Stomach (tissue), 9 donors: Measurements from ENCODE around the gene SNRPB2. TPM values are rescaled to one million over a fixed set of nuclear protein-coding genes. Genes with fewer than 3 reads are reported as not detected.

Experiments
- DNase-seq, 2 donors: peaks; one replicate each; pipeline versions ENCODE4 v3.0.0 to v3.0.0-alpha.2; 2013 to 2019
- H3K27ac ChIP-seq, 5 donors: fragments of 200-600 bp in 4 of 5; sonication (generic) in 4 of 5; one replicate each; pipeline ENCODE4 v1.5.1; 2013 to 2019; ENCODE audit warnings: mild to moderate bottlenecking in 1 of 5, moderate library complexity in 1 of 5
- H3K27me3 ChIP-seq, 3 donors: fragments of 200-600 bp; sonication (generic); one replicate each; pipeline ENCODE4 v1.5.1; 2017 to 2019; ENCODE audit warnings: mixed run types in 1 of 3
- H3K36me3 ChIP-seq, 4 donors: fragments of 200-600 bp; sonication (generic); 1 replicate in 3 of 4; 2 replicates in 1 of 4; pipeline ENCODE4 v1.5.1; 2016 to 2019
- H3K4me1 ChIP-seq, 4 donors: fragments of 200-600 bp; sonication (generic); one replicate each; pipeline ENCODE4 v1.5.1; 2016 to 2019
- H3K4me3 ChIP-seq, 4 donors: fragments of 200-600 bp; sonication (generic) in 3 of 4; one replicate each; pipeline ENCODE4 v1.5.1; 2016 to 2019; ENCODE audit warnings: mild to moderate bottlenecking in 1 of 4
- H3K9me3 ChIP-seq, 4 donors: fragments of 200-600 bp; sonication (generic); one replicate each; pipeline ENCODE4 v1.5.1; 2016 to 2019
- CTCF ChIP-seq, 7 experiments: fragments of 450-650 bp in 4 of 7; fragments of 200-600 bp in 3 of 7; sonication (generic) in 3 of 7; IDR thresholded peaks; one replicate each; pipeline ENCODE4 v1.5.1; 2016 to 2019; ENCODE audit warnings: antibody characterized with exemption in 7 of 7, control low read depth in 2 of 7, mild to moderate bottlenecking in 1 of 7
- EP300 ChIP-seq: sonication (generic); formaldehyde crosslinking; IDR thresholded peaks from one replicate; pipeline ENCODE4 v1.6.1; 2017; ENCODE audit warnings: antibody characterized with exemption
- POLR2A ChIP-seq, 4 donors: fragments of 450-650 bp; IDR thresholded peaks; one replicate each; pipeline ENCODE4 v1.6.1; 2016; ENCODE audit warnings: antibody characterized with exemption in 4 of 4, control low read depth in 2 of 4, mild to moderate bottlenecking in 1 of 4, moderate library complexity in 1 of 4
- POLR2AphosphoS5 ChIP-seq, 3 donors: sonication (generic); formaldehyde crosslinking; IDR thresholded peaks; one replicate each; pipeline ENCODE4 v1.6.1; 2016; ENCODE audit warnings: antibody characterized with exemption in 3 of 3
- WGBS, 5 donors: extraction: QIAGEN DNeasy Blood & Tissue Kit in 3 of 5; methylation state at CpG; one replicate each; pipeline versions ENCODE4 v1.1.5 to v1.1.7; 2013 to 2018; 5-methylcytosine and 5-hydroxymethylcytosine counted together
- intact Hi-C: fragments of 100-400 bp; cut with DNase I; formaldehyde crosslinking; loops from one replicate; pipeline ENCODE4 v1.15.1; 2023; ENCODE audit warnings: low total_unique reads
- polyA plus RNA-seq, 3 donors: library from polyadenylated mRNA; stranded (reverse); fragments of 200-250 nt; gene quantifications; one replicate each; pipeline ENCODE4 v1.2.3, GENCODE V29; 2013
- small RNA-seq, 4 donors: library from RNA; depleted of rRNA; stranded (forward); fragments of <200 nt; gene quantifications; one replicate each; pipeline ENCODE3, GENCODE V24; 2016
- total RNA-seq, 5 donors: library from RNA; depleted of rRNA; stranded (reverse); fragments of >200 nt; gene quantifications; one replicate each; pipeline versions ENCODE4 v1.1.0 to v1.2.3, GENCODE V29; 2014 to 2016
- donor health status: healthy with polysubstance abuse.
- donor health status: Bipolar disorder and iron deficiency.
- donor health status: healthy.

The SNRPB2 gene
- total and polyA plus RNA-seq, 8 donors = 2.6 to 67.4 (median 44.4) TPM; not detected in 1

- intact Hi-C loops = no loop called here
- 97 to 100% (median 100%) methylated on average over 1 of the region's 1 CpG for WGBS, 5 donors
- no peak for TF ChIP-seq CTCF (IDR thresholded peaks at IDR 0.05)
- TF ChIP-seq EP300 = no peak
- TF ChIP-seq POLR2AphosphoS5 (IDR thresholded peaks at IDR 0.05) = no peak
- TF ChIP-seq POLR2A (IDR thresholded peaks at IDR 0.05) = no peak
These were observed 51.7 kb downstream of the SNRPB2 start for GRCh38 chr20:16781496-16781895.

DNA sequence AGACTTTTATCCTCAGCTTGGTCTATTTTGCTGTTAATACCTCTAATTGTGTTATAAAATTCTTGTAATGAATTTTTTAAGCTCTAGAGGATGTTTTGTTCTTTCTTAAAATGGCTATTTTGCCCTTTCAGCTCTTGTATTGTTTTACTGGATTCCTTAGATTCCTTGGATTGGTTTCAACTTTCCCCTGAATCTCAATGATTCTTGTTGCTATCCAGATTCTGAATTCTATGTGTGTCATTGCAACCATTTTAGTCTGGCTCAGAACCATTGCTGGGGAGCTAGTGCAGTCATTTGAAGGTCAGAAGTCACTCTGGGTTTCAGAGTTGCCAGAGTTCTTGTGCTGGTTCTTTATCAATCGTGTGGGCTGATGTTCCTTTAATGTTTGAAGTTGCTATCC lies 55.4 kb downstream of the SNRPB2 start:
- Histone ChIP-seq H3K9me3 (peaks cover 0 to 20% (median 8%) of the 10 kb centered on the region in 4 donors), H3K27ac (no peak overlapping the region), H3K4me1 (no peaks in the 10 kb centered on the region), H3K4me3 (no peak overlapping the region), H3K36me3 (no peaks in the 10 kb centered on the region), H3K27me3 (no peaks in the 10 kb centered on the region)
- 60 to 71% (median 68%) methylated on average over 1 of the region's 1 CpG for WGBS, 5 donors
- DNase-seq = no peak
- TF ChIP-seq POLR2AphosphoS5 (IDR thresholded peaks at IDR 0.05) (no peak), EP300 (no peak), CTCF (IDR thresholded peaks at IDR 0.05) (no peak), POLR2A (IDR thresholded peaks at IDR 0.05) (no peak)
- intact Hi-C loops = no loop called here

More at GRCh38 chr20:16781496-16781895, 51.7 kb downstream of the SNRPB2 start:
- no peak for DNase-seq
- Histone ChIP-seq H3K4me3 (no peak overlapping the region), H3K36me3 (no peaks in the 10 kb centered on the region), H3K27ac (no peak overlapping the region), H3K9me3 (peaks cover 0 to 20% (median 8%) of the 10 kb centered on the region in 4 donors), H3K27me3 (no peaks in the 10 kb centered on the region), H3K4me1 (no peaks in the 10 kb centered on the region)

Small RNAs within 50 kb of the gene (small RNA-seq; reads per million reads assigned to genes)
- gene AL135938.1 = 0 reads per million in 4 donors

Other genes starting within 250 kb of the SNRPB2 start
- 10 to 100 TPM; 23.8 to 59.8 (median 25.9) TPM for gene KIF16B, start 156.6 kb upstream of the SNRPB2 start, total RNA-seq
- gene KIF16B, start 156.6 kb upstream of the SNRPB2 start, polyA plus RNA-seq = 1 to 10 TPM; 5.0 to 8.6 (median 7.0) TPM
- not detected for gene OTOR, start 18.3 kb downstream of the SNRPB2 start, total RNA-seq
- gene OTOR, start 18.3 kb downstream of the SNRPB2 start, polyA plus RNA-seq = not detected